Activated naive CD8-positive, alpha-beta T cell treated with anti-CD3 and anti-CD28 coated beads, Interleukin-2, amount 10 ng/mL, durations not matched to agents 7 days and 5 days (primary cell): ENCODE results near the gene SMG5. TPM values are rescaled to one million over a fixed set of nuclear protein-coding genes. Genes with fewer than 3 reads are reported as not detected.

Experiments used
- ATAC-seq: fragments of 150-1000 bp; cut with Tn5 transposase; one replicate; pipeline ENCODE4 v1.10.0; 2021; ENCODE audit warnings: low read depth, moderate library complexity
- POLR2A ChIA-PET: fragments of 350-600 bp; sonication (Branson Sonifier 250); formaldehyde crosslinking; loops from one replicate; lab custom pipeline; 2021; ENCODE audit warnings: antibody characterized with exemption; lab: Charles Lee
- DNase-seq: peaks from one replicate; pipeline ENCODE4 v3.0.0; 2021
- H3K27ac Mint-ChIP-seq: one replicate; pipeline ENCODE4 v1.8.0; 2022; ENCODE audit warnings: mild to moderate bottlenecking, mixed read lengths
- H3K27me3 Mint-ChIP-seq: one replicate; pipeline ENCODE4 v1.8.0; 2022; ENCODE audit warnings: mild to moderate bottlenecking, moderate library complexity, mixed read lengths
- H3K36me3 Mint-ChIP-seq: one replicate; pipeline ENCODE4 v1.8.0; 2021; ENCODE audit warnings: mild to moderate bottlenecking, mixed read lengths
- H3K4me1 Mint-ChIP-seq: one replicate; pipeline ENCODE4 v1.8.0; 2021; ENCODE audit warnings: mixed read lengths
- H3K4me3 Mint-ChIP-seq: one replicate; pipeline ENCODE4 v1.8.0; 2022; ENCODE audit warnings: mild to moderate bottlenecking, moderate library complexity, mixed read lengths
- H3K9me3 Mint-ChIP-seq: one replicate; pipeline ENCODE4 v1.8.0; 2021; ENCODE audit warnings: mixed read lengths
- total RNA-seq, 2 experiments: library from RNA; stranded (reverse); gene quantifications; one replicate each; pipeline ENCODE4 v1.2.3, GENCODE V29; 2021

Gene SMG5
- total RNA-seq, 2 experiments from 2014 or later = 72.3 to 76.4 TPM

GRCh38 chr1:156247460-156248322, 34.9 kb downstream of the SMG5 start, which contains the start of gene PAQR6:
PAQR6 (minus strand) TSS chr1:156248056; CDS start chr1:156246731, 1,325 bp downstream.
- ATAC-seq = no peak
- peaks cover 41% of the 10 kb centered on the region for H3K4me1 Mint-ChIP-seq
- no peak within 1 kb of the TSS for H3K4me3 Mint-ChIP-seq
- DNase-seq = no peak
- H3K9me3 Mint-ChIP-seq = no peaks in the 10 kb centered on the region
- POLR2A ChIA-PET = interaction anchor here (0.5 to 2.9 kb wide), 2 partner anchors 35 to 98 kb away, joined by 4 to 15 read pairs; partner anchors contain the start of gene SMG5
- peak within 1 kb of the TSS; percentile 60 for H3K27ac Mint-ChIP-seq
- H3K27me3 Mint-ChIP-seq = no peaks in the 10 kb centered on the region
- H3K36me3 Mint-ChIP-seq = peaks cover 7% of the 10 kb centered on the region

GRCh38 chr1:156246781-156247459, 35.7 kb downstream of the SMG5 start:
- Mint-ChIP-seq H3K4me3 (no peak overlapping the region), H3K27ac (peak overlapping the region; percentile 4), H3K4me1 (peaks cover 33% of the 10 kb centered on the region), H3K27me3 (no peaks in the 10 kb centered on the region), H3K36me3 (peaks cover 5% of the 10 kb centered on the region), H3K9me3 (no peaks in the 10 kb centered on the region)
- no peak for DNase-seq
- POLR2A ChIA-PET = interaction anchor here (1.8 to 2.9 kb wide), 4 partner anchors 13 to 99 kb away, joined by 7 to 15 read pairs (median 8); partner anchors contain the start of genes PMF1 and SMG5
- no peak for ATAC-seq

GRCh38 chr1:156246241-156246780, 36.3 kb downstream of the SMG5 start:
- H3K36me3 Mint-ChIP-seq = peaks cover 5% of the 10 kb centered on the region
- peaks cover 28% of the 10 kb centered on the region for H3K4me1 Mint-ChIP-seq
- no peak for DNase-seq
- POLR2A ChIA-PET = interaction anchor here (0.8 to 2.9 kb wide), 11 partner anchors 11 to 99 kb away, joined by 3 to 15 read pairs (median 4); partner anchors contain the start of genes PMF1 and SMG5
- H3K4me3 Mint-ChIP-seq = peak overlapping the region; percentile 30
- no peak for ATAC-seq
- H3K27me3 Mint-ChIP-seq = no peaks in the 10 kb centered on the region
- H3K9me3 Mint-ChIP-seq = no peaks in the 10 kb centered on the region
- peak overlapping the region; percentile 67 for H3K27ac Mint-ChIP-seq

- POLR2A ChIA-PET = interaction anchor here (0.8 to 2.9 kb wide), 12 partner anchors 12 to 179 kb away, joined by 3 to 15 read pairs (median 4); partner anchors contain the start of genes PMF1 and SMG5
- H3K4me3 Mint-ChIP-seq = peak overlapping the region; percentile 86
- peaks cover 23% of the 10 kb centered on the region for H3K4me1 Mint-ChIP-seq
- H3K27ac Mint-ChIP-seq = peak overlapping the region; percentile 95
- peak; percentile 78 for ATAC-seq
- peaks cover 5% of the 10 kb centered on the region for H3K36me3 Mint-ChIP-seq
- no peaks in the 10 kb centered on the region for H3K9me3 Mint-ChIP-seq
- DNase-seq = peak; percentile 70
- no peaks in the 10 kb centered on the region for H3K27me3 Mint-ChIP-seq
Observed at GRCh38 chr1:156245451-156246232, 37.0 kb downstream of the SMG5 start.

GRCh38 chr1:156244712-156245111, 37.9 kb downstream of the SMG5 start:
- POLR2A ChIA-PET = interaction anchor here (0.9 to 2.9 kb wide), 6 partner anchors 11 to 178 kb away, joined by 3 to 15 read pairs (median 4); partner anchors contain the start of gene SMG5
- H3K4me1 Mint-ChIP-seq = peaks cover 23% of the 10 kb centered on the region
- H3K4me3 Mint-ChIP-seq = peak overlapping the region; percentile 86
- H3K9me3 Mint-ChIP-seq = no peaks in the 10 kb centered on the region
- no peak for ATAC-seq
- no peaks in the 10 kb centered on the region for H3K27me3 Mint-ChIP-seq
- peak overlapping the region; percentile 95 for H3K27ac Mint-ChIP-seq
- H3K36me3 Mint-ChIP-seq = peaks cover 4% of the 10 kb centered on the region
- DNase-seq = no peak

- POLR2A ChIA-PET = interaction anchor here (0.6 to 0.9 kb wide), 3 partner anchors 8 to 20 kb away, joined by 3 to 5 read pairs (median 3); no protein-coding TSS in a partner anchor
- Mint-ChIP-seq H3K4me3 (no peak overlapping the region), H3K9me3 (no peaks in the 10 kb centered on the region), H3K27me3 (no peaks in the 10 kb centered on the region), H3K4me1 (peaks cover 23% of the 10 kb centered on the region), H3K36me3 (peaks cover 4% of the 10 kb centered on the region), H3K27ac (peak overlapping the region; percentile 13)
- DNase-seq (no peak), ATAC-seq (no peak)
Observed at GRCh38 chr1:156244126-156244525, 38.5 kb downstream of the SMG5 start.

- no peak overlapping the region for H3K27ac Mint-ChIP-seq
Observed at GRCh38 chr1:156242738-156243137, 39.9 kb downstream of the SMG5 start.

GRCh38 chr1:156241926-156242325, 40.7 kb downstream of the SMG5 start, which contains the start of gene BGLAP:
BGLAP (plus strand) TSS chr1:156242184; CDS start chr1:156242232, 48 bp downstream.
- peaks cover 23% of the 10 kb centered on the region for H3K4me1 Mint-ChIP-seq
- ATAC-seq (no peak), DNase-seq (no peak)
- POLR2A ChIA-PET = no interaction called here
- H3K4me3 Mint-ChIP-seq = no peak within 1 kb of the TSS
- H3K36me3 Mint-ChIP-seq = peaks cover 15% of the 10 kb centered on the region
- H3K27me3 Mint-ChIP-seq = no peaks in the 10 kb centered on the region
- no peaks in the 10 kb centered on the region for H3K9me3 Mint-ChIP-seq
- H3K27ac Mint-ChIP-seq = peak within 1 kb of the TSS; percentile 25

More at GRCh38 chr1:156242738-156243137, 39.9 kb downstream of the SMG5 start:
- Mint-ChIP-seq H3K36me3 (peaks cover 11% of the 10 kb centered on the region), H3K9me3 (no peaks in the 10 kb centered on the region), H3K27me3 (no peaks in the 10 kb centered on the region), H3K4me3 (no peak overlapping the region), H3K4me1 (peaks cover 23% of the 10 kb centered on the region)
- POLR2A ChIA-PET = no interaction called here
- ATAC-seq (no peak), DNase-seq (no peak)

GRCh38 chr1:156241311-156241811, 41.3 kb downstream of the SMG5 start:
- DNase-seq = no peak
- Mint-ChIP-seq H3K9me3 (no peaks in the 10 kb centered on the region), H3K4me3 (no peak overlapping the region), H3K27ac (no peak overlapping the region), H3K4me1 (peaks cover 21% of the 10 kb centered on the region), H3K27me3 (no peaks in the 10 kb centered on the region), H3K36me3 (peaks cover 16% of the 10 kb centered on the region)
- no peak for ATAC-seq
- POLR2A ChIA-PET = no interaction called here

- peaks cover under 1% of the 10 kb centered on the region for H3K4me1 Mint-ChIP-seq
- H3K36me3 Mint-ChIP-seq = peaks cover 21% of the 10 kb centered on the region
- ATAC-seq = no peak
- no peak for DNase-seq
- H3K27ac Mint-ChIP-seq = no peak overlapping the region
- H3K9me3 Mint-ChIP-seq = no peaks in the 10 kb centered on the region
- POLR2A ChIA-PET = no interaction called here
- H3K4me3 Mint-ChIP-seq = no peak overlapping the region
- H3K27me3 Mint-ChIP-seq = no peaks in the 10 kb centered on the region
Observed at GRCh38 chr1:156238248-156238647, 44.4 kb downstream of the SMG5 start.

GRCh38 chr1:156236164-156236563, 46.5 kb downstream of the SMG5 start:
- no peak for ATAC-seq
- Mint-ChIP-seq H3K27me3 (no peaks in the 10 kb centered on the region), H3K9me3 (no peaks in the 10 kb centered on the region), H3K4me3 (no peak overlapping the region), H3K36me3 (peaks cover 21% of the 10 kb centered on the region), H3K27ac (no peak overlapping the region), H3K4me1 (no peaks in the 10 kb centered on the region)
- POLR2A ChIA-PET = no interaction called here
- no peak for DNase-seq
